Cardiac muscle cell (in vitro differentiated cells and primary cell): ENCODE measurements around the gene PRCC. TPM values are rescaled to one million over a fixed set of nuclear protein-coding genes. Genes with fewer than 3 reads are reported as not detected.

Source experiments
- DNase-seq, 2 donors: peaks; one replicate each; pipeline versions ENCODE4 v3.0.0 to v3.0.0-alpha.2; 2010 to 2017; ENCODE audit warnings: low read depth in 1 of 2, low spot score in 1 of 2
- H3K27ac ChIP-seq: fragments of 200-600 bp; sonication (generic); 2 replicates; pipeline ENCODE4 v1.5.1; 2016
- H3K27me3 ChIP-seq: fragments of 200-600 bp; sonication (generic); 2 replicates; pipeline ENCODE4 v1.6.0; 2016; ENCODE audit warnings: control low read depth
- H3K36me3 ChIP-seq: fragments of 200-600 bp; sonication (generic); 2 replicates; pipeline ENCODE4 v1.5.1; 2016; ENCODE audit warnings: control low read depth
- H3K4me1 ChIP-seq: fragments of 200-600 bp; sonication (generic); 2 replicates; pipeline ENCODE4 v1.8.1; 2017; ENCODE audit warnings: low read depth, mild to moderate bottlenecking, mixed run types
- H3K4me3 ChIP-seq: fragments of 200-600 bp; sonication (generic); 2 replicates; pipeline ENCODE4 v1.5.1; 2016; ENCODE audit warnings: mild to moderate bottlenecking
- H3K9me3 ChIP-seq: fragments of 200-600 bp; sonication (generic); 2 replicates; pipeline ENCODE4 v1.5.1; 2017; ENCODE audit warnings: low read depth, mild to moderate bottlenecking, control low read depth
- CTCF ChIP-seq: IDR thresholded peaks from 2 replicates; pipeline ENCODE4 v1.5.1; 2012; ENCODE audit warnings: low read depth, mild to moderate bottlenecking, low read length
- polyA plus RNA-seq: library from polyadenylated mRNA; unstranded; fragments of >200 nt; fragmentation: Nextera tagmentation; extraction: Ambion mirVana; gene quantifications from 2 replicates; pipeline ENCODE4 v1.2.1, GENCODE V29; 2016
- total RNA-seq: library from RNA; depleted of rRNA; stranded (reverse); fragments of >200 nt; gene quantifications from 2 replicates; pipeline ENCODE4 v1.2.3, GENCODE V29; 2016

The PRCC gene
- total and polyA plus RNA-seq, 2 experiments from 2014 or later: 118 to 126 TPM

- Histone ChIP-seq H3K4me1 (peaks cover 14% of the 10 kb centered on the region), H3K27me3 (no peaks in the 10 kb centered on the region), H3K9me3 (no peaks in the 10 kb centered on the region), H3K27ac (peak overlapping the region; percentile 61), H3K4me3 (no peak overlapping the region), H3K36me3 (peaks cover 64% of the 10 kb centered on the region)
- peak; percentile 50 to 57 for DNase-seq
- peak; percentile 83 for TF ChIP-seq CTCF
Measured at GRCh38 chr1:156797212-156797871, 30.0 kb downstream of the PRCC start.

- Histone ChIP-seq H3K9me3 (no peaks in the 10 kb centered on the region), H3K4me1 (peaks cover 14% of the 10 kb centered on the region), H3K27ac (peak overlapping the region; percentile 61), H3K4me3 (no peak overlapping the region), H3K36me3 (peaks cover 33% of the 10 kb centered on the region), H3K27me3 (no peaks in the 10 kb centered on the region)
- peak; percentile 59 to 95 for DNase-seq
- TF ChIP-seq CTCF: peak; percentile 56
Measured at GRCh38 chr1:156801409-156802121, 34.2 kb downstream of the PRCC start.

DNA sequence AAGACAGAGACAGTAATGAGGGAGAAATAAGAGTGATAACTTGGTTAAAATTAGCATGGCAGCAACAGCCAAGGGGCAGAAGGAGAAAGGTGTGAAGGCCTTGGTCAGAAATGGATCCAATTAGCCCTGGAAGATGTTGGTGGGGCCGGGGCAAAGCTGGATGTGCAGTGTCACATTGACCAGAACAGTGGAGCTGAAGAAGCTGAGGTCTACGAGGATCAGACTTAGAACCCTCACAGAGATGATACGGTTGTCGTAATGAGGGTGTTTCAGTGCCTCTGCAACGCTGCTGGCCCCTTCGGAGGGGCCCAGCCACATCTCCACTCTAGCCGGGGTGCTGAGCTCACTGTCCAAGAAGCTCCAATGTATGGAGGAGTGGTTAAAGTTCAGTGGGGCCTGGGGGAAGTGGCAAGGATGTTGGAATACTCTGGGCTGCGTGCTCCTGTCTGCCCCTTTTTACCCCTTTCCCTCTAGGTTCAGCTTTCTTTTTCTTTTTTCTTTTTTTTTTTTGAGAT, 35.1 kb downstream of the PRCC start:
- H3K27ac ChIP-seq: peak overlapping the region; percentile 61
- peaks cover 14% of the 10 kb centered on the region for H3K4me1 ChIP-seq
- no peaks in the 10 kb centered on the region for H3K27me3 ChIP-seq
- peaks cover 33% of the 10 kb centered on the region for H3K36me3 ChIP-seq
- no peak overlapping the region for H3K4me3 ChIP-seq
- no peak for TF ChIP-seq CTCF
- H3K9me3 ChIP-seq: no peaks in the 10 kb centered on the region
- no peak for DNase-seq

DNA sequence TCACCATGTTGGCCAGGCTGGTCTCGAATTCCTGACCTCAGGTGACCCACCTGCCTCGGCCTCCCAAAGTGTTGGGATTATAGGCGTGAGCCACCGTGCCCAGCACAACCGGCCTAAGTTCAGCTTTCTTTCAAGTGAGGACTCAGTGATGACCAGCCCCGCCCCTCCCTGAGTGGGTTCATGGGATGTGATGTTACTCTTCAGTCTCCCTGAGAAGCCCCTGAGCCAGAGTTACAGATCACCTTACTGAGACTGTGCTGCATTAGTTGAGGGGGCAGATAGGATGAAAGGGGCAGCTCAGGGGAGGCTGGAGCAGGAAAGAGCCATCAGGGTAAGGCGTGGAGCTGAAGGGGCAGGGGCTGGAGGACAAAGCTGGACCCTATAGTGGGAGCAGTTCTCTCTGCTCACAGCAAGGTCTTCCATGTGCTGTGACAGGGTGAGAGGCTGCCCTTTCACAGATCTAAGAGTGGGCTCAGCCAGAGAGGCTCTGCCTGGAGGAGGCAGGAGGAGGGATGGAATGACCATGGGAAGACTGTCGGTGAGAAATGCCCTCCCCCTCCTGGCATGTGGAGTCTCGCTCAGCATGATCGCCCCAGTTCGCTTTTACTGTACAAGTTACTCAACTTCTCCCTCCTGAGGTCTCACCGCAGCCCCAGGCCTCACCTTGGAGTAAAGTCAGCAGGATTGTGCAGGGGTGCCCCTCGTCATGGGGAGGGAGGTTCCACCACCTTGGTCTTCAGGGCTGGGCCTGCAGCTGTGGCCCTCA, 35.9 kb downstream of the PRCC start:
- H3K4me1 ChIP-seq: peaks cover 14% of the 10 kb centered on the region
- no peak overlapping the region for H3K27ac ChIP-seq
- no peak for DNase-seq
- no peaks in the 10 kb centered on the region for H3K9me3 ChIP-seq
- H3K27me3 ChIP-seq: no peaks in the 10 kb centered on the region
- peaks cover 25% of the 10 kb centered on the region for H3K36me3 ChIP-seq
- no peak for TF ChIP-seq CTCF
- no peak overlapping the region for H3K4me3 ChIP-seq

DNA sequence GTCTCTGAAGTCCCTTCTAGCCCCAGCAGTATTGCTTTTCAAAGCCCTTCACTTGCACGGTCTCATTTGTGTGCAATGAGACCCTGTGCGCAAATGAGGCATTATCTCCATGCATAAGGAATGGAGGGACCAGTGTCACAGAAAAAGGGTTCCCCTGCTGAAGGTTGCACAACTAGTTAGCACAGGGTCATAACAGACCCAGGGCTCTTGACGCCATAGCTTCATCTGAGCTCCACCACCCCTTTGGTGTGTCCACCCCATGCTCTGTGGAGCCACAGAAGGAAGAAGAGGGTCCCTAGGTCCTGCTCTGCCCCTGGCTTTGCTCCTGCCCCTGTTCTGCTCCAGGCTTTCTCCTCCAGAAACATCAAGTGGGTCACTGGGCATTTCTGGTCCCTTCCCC, 36.7 kb downstream of the PRCC start:
- Histone ChIP-seq H3K4me3 (no peak overlapping the region), H3K9me3 (no peaks in the 10 kb centered on the region), H3K27me3 (no peaks in the 10 kb centered on the region), H3K27ac (peak overlapping the region; percentile 7), H3K36me3 (peaks cover 19% of the 10 kb centered on the region), H3K4me1 (peaks cover 14% of the 10 kb centered on the region)
- no peak for TF ChIP-seq CTCF
- DNase-seq: no peak
